H9 (cell line): ENCODE results near the gene MSMP. TPM values are rescaled to one million over a fixed set of nuclear protein-coding genes. Genes with fewer than 3 reads are reported as not detected.

Source experiments
- DNase-seq: peaks from one replicate; pipeline ENCODE4 v3.0.0-alpha.2; 2017
- H2AFZ ChIP-seq: one replicate; pipeline ENCODE4 v1.6.1; 2013; ENCODE audit warnings: mild to moderate bottlenecking, low read length, control low read depth, moderate library complexity
- H2AK5ac ChIP-seq: 2 replicates; pipeline ENCODE4 v1.6.1; 2013; ENCODE audit warnings: low read length, control low read depth, mixed read lengths; ENCODE audit not compliant: insufficient read length
- H2BK120ac ChIP-seq: one replicate; pipeline ENCODE4 v1.6.1; 2013; ENCODE audit warnings: low read depth, mild to moderate bottlenecking, low read length, control low read depth, inconsistent platforms; ENCODE audit not compliant: poor library complexity, severe bottlenecking
- H2BK12ac ChIP-seq: 2 replicates; pipeline ENCODE4 v1.6.1; 2013; ENCODE audit warnings: low read length, control low read depth, mixed read lengths, low read depth; ENCODE audit not compliant: insufficient read length
- H2BK15ac ChIP-seq: 2 replicates; pipeline ENCODE4 v1.6.1; 2013; ENCODE audit warnings: low read depth, low read length, control low read depth
- H2BK20ac ChIP-seq: one replicate; pipeline ENCODE4 v1.6.1; 2013; ENCODE audit warnings: low read depth, mild to moderate bottlenecking, low read length, control low read depth, inconsistent platforms; ENCODE audit not compliant: poor library complexity, severe bottlenecking
- H2BK5ac ChIP-seq: 2 replicates; pipeline ENCODE4 v1.6.1; 2013; ENCODE audit warnings: low read length, control low read depth, mixed read lengths; ENCODE audit not compliant: insufficient read length
- H3K14ac ChIP-seq: 2 replicates; pipeline ENCODE4 v1.6.1; 2013; ENCODE audit warnings: low read length, control low read depth; ENCODE audit not compliant: insufficient read depth
- H3K18ac ChIP-seq: 2 replicates; pipeline ENCODE4 v1.6.1; 2013; ENCODE audit warnings: low read depth, mild to moderate bottlenecking, mixed read lengths, low read length, control low read depth; ENCODE audit not compliant: insufficient read length
- H3K23ac ChIP-seq: 2 replicates; pipeline ENCODE4 v1.6.1; 2013; ENCODE audit warnings: low read length, control low read depth, mixed read lengths, low read depth; ENCODE audit not compliant: insufficient read length
- H3K23me2 ChIP-seq: 2 replicates; pipeline ENCODE4 v1.6.1; 2013; ENCODE audit warnings: low read depth, mild to moderate bottlenecking, mixed read lengths, low read length, control low read depth; ENCODE audit not compliant: insufficient read length, poor library complexity, severe bottlenecking
- H3K27ac ChIP-seq: 2 replicates; pipeline ENCODE4 v1.5.1; 2013; ENCODE audit warnings: low read length, control low read depth, mixed read lengths, low read depth; ENCODE audit not compliant: insufficient read length
- H3K27me3 ChIP-seq: 2 replicates; pipeline ENCODE4 v1.6.1; 2013; ENCODE audit warnings: low read length, control low read depth, inconsistent platforms; ENCODE audit not compliant: insufficient read depth
- H3K4ac ChIP-seq: 2 replicates; pipeline ENCODE4 v1.6.1; 2013; ENCODE audit warnings: low read depth, mild to moderate bottlenecking, control low read depth, inconsistent platforms, low read length, moderate library complexity
- H3K4me1 ChIP-seq: 2 replicates; pipeline ENCODE4 v1.6.1; 2013; ENCODE audit warnings: low read length, control low read depth, inconsistent platforms; ENCODE audit not compliant: insufficient read depth
- H3K4me2 ChIP-seq: 2 replicates; pipeline ENCODE4 v1.6.1; 2013; ENCODE audit warnings: low read length, control low read depth, mixed read lengths; ENCODE audit not compliant: insufficient read length, insufficient read depth
- H3K56ac ChIP-seq: 2 replicates; pipeline ENCODE4 v1.6.1; 2013; ENCODE audit warnings: low read depth, mild to moderate bottlenecking, mixed read lengths, low read length, control low read depth; ENCODE audit not compliant: insufficient read length
- H3K79me1 ChIP-seq: 2 replicates; pipeline ENCODE4 v1.6.1; 2013; ENCODE audit warnings: low read depth, mild to moderate bottlenecking, moderate library complexity, low read length, control low read depth, inconsistent platforms; ENCODE audit not compliant: insufficient read depth, poor library complexity, severe bottlenecking
- H3K79me2 ChIP-seq: 2 replicates; pipeline ENCODE4 v1.6.1; 2013; ENCODE audit warnings: low read length, control low read depth, inconsistent platforms; ENCODE audit not compliant: insufficient read depth
- H3K9ac ChIP-seq: 2 replicates; pipeline ENCODE4 v1.6.1; 2013; ENCODE audit warnings: low read length, control low read depth, mixed read lengths; ENCODE audit not compliant: insufficient read length; ENCODE audit errors: extremely low read depth
- H3K9me3 ChIP-seq: one replicate; pipeline ENCODE4 v1.6.1; 2013; ENCODE audit warnings: low read depth, low read length, inconsistent platforms; ENCODE audit not compliant: control insufficient read depth
- H3T11ph ChIP-seq: one replicate; pipeline ENCODE4 v1.6.1; 2013; ENCODE audit warnings: mild to moderate bottlenecking, low read length, control low read depth, inconsistent platforms
- H4K20me1 ChIP-seq: one replicate; pipeline ENCODE4 v1.6.1; 2013; ENCODE audit not compliant: control insufficient read depth, insufficient read length, insufficient read depth
- H4K5ac ChIP-seq: 2 replicates; pipeline ENCODE4 v1.6.1; 2013; ENCODE audit warnings: low read depth, mild to moderate bottlenecking, mixed read lengths, low read length, control low read depth; ENCODE audit not compliant: insufficient read length
- H4K8ac ChIP-seq: replicated peaks from 2 replicates; pipeline ENCODE4 v1.6.1; 2013; ENCODE audit warnings: low read length, control low read depth, mixed read lengths, low read depth; ENCODE audit not compliant: insufficient read length
- H4K91ac ChIP-seq: 2 replicates; pipeline ENCODE4 v1.6.1; 2013; ENCODE audit warnings: low read depth, mild to moderate bottlenecking, moderate library complexity, mixed read lengths, low read length, control low read depth; ENCODE audit not compliant: insufficient read length
- H3K27ac Mint-ChIP-seq, 3 experiments: 2 replicates in 2 of 3; 3 replicates in 1 of 3; pipeline ENCODE4 v1.8.0; 2020 to 2021; ENCODE audit warnings: mixed read lengths in 3 of 3, mild to moderate bottlenecking in 1 of 3, moderate library complexity in 1 of 3
- H3K27me3 Mint-ChIP-seq: 2 replicates; pipeline ENCODE4 v1.8.0; 2021; ENCODE audit warnings: low read depth, mild to moderate bottlenecking, moderate library complexity, mixed read lengths
- H3K36me3 Mint-ChIP-seq, 3 experiments: 2 replicates in 2 of 3; 3 replicates in 1 of 3; pipeline ENCODE4 v1.8.0; 2020 to 2021; ENCODE audit warnings: low read depth in 3 of 3, mixed read lengths in 3 of 3; ENCODE audit not compliant: insufficient read depth in 1 of 3
- H3K4me1 Mint-ChIP-seq, 2 experiments: 2 replicates each; pipeline ENCODE4 v1.8.0; 2020; ENCODE audit warnings: mixed read lengths in 2 of 2
- H3K4me3 Mint-ChIP-seq, 2 experiments: 2 replicates in 1 of 2; 3 replicates in 1 of 2; pipeline ENCODE4 v1.8.0; 2020 to 2021; ENCODE audit warnings: mild to moderate bottlenecking in 2 of 2, mixed read lengths in 2 of 2, moderate library complexity in 1 of 2
- H3K9me3 Mint-ChIP-seq, 2 experiments: 2 replicates in 1 of 2; 3 replicates in 1 of 2; pipeline ENCODE4 v1.8.0; 2020; ENCODE audit warnings: mild to moderate bottlenecking in 2 of 2, mixed read lengths in 2 of 2, moderate library complexity in 1 of 2
- WGBS: extraction: QIAGEN DNeasy Blood & Tissue Kit; methylation state at CpG from one replicate; pipeline ENCODE4 v1.1.7; 2013; ENCODE audit warnings: missing lambda C conversion rate, low lambda C conversion rate, mixed read lengths; ENCODE audit not compliant: insufficient read length; ENCODE audit errors: extremely low coverage; 5-methylcytosine and 5-hydroxymethylcytosine counted together
- long read RNA-seq: library from polyadenylated mRNA; unstranded; transcript quantifications from one replicate; pipeline ENCODE4 v2.0.0, GENCODE V29; 2020
- total RNA-seq: library from RNA; stranded (reverse); gene quantifications from 2 replicates; pipeline ENCODE4 v1.2.1, GENCODE V29; 2021
- TF ChIP-seq, protein P1 (sequence below): fragments of 200-600 bp; sonication (generic); conservative IDR thresholded peaks from 3 replicates; pipeline ENCODE4 v1.8.0; 2021; ENCODE audit warnings: antibody characterized with exemption, mild to moderate bottlenecking

Gene MSMP, protein sequence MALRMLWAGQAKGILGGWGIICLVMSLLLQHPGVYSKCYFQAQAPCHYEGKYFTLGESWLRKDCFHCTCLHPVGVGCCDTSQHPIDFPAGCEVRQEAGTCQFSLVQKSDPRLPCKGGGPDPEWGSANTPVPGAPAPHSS
- 0.83 and 0.97 TPM in 2 replicates for total RNA-seq
- long read RNA-seq, partial matches to known transcripts: 0 of 1 reads
- long read RNA-seq, other reads (novel, unspliced or antisense): 0 of 1 reads

DNA sequence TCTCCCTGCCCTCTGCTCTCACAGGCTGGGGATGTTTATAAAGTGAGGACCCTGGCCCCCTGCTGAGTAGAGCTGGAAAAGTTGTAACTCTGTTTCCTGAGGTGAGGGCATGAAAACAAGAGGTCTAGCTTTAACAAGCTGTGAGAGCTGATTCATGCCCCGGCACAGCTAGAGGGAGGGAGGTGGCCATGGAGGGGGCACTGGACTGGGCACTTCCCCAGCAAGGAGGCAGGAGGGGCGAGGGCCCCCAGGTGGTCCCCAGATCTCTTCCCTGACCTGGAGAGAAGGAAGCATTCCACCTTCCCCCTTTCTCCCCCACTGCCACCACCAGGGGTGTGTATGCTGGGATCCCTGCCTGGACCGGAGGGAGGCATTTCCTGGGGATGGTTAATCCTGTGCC lies at the start of gene MSMP:
TSS of gene MSMP (minus strand) at position 13 of the 400 bp plus-strand sequence. CDS start 147 bp downstream, outside the sequence.
- Histone ChIP-seq H3K79me2 (no peaks in the 10 kb centered on the region; the same call in 1 of the 2 replicates), H2BK12ac (no peak within 1 kb of the TSS), H3K27me3 (no peaks in the 10 kb centered on the region), H3T11ph (no peak within 1 kb of the TSS), H3K4me2 (no peak within 1 kb of the TSS), H3K23ac (no peak within 1 kb of the TSS), H2BK15ac (no peak within 1 kb of the TSS), H4K8ac (no peak within 1 kb of the TSS), H2AK5ac (no peak within 1 kb of the TSS), H3K9ac (no peak within 1 kb of the TSS), H3K9me3 (no peaks in the 10 kb centered on the region), H3K14ac (no peak within 1 kb of the TSS), H2BK120ac (no peak within 1 kb of the TSS), H3K4me1 (no peaks in the 10 kb centered on the region), H4K5ac (no peak within 1 kb of the TSS), H2BK5ac (no peak within 1 kb of the TSS), H3K56ac (no peak within 1 kb of the TSS), H3K18ac (no peak within 1 kb of the TSS), H4K91ac (no peak within 1 kb of the TSS), H3K23me2 (peaks cover 3% of the 10 kb centered on the region), H2AFZ (no peak within 1 kb of the TSS), H2BK20ac (no peak within 1 kb of the TSS), H4K20me1 (no peaks in the 10 kb centered on the region), H3K27ac (no peak within 1 kb of the TSS), H3K79me1 (peaks cover 5% of the 10 kb centered on the region), H3K4ac (no peak within 1 kb of the TSS)
- H3K27me3 Mint-ChIP-seq: no peaks in the 10 kb centered on the region
- no peak for DNase-seq
- H3K27ac Mint-ChIP-seq: no peak within 1 kb of the TSS
- H3K9me3 Mint-ChIP-seq: no peaks in the 10 kb centered on the region
- H3K4me1 Mint-ChIP-seq: peaks cover 23% of the 10 kb centered on the region in 2 experiments
- no peak within 1 kb of the TSS; a peak in 2 of 5 replicates for H3K4me3 Mint-ChIP-seq
- TF ChIP-seq, protein P1, sequence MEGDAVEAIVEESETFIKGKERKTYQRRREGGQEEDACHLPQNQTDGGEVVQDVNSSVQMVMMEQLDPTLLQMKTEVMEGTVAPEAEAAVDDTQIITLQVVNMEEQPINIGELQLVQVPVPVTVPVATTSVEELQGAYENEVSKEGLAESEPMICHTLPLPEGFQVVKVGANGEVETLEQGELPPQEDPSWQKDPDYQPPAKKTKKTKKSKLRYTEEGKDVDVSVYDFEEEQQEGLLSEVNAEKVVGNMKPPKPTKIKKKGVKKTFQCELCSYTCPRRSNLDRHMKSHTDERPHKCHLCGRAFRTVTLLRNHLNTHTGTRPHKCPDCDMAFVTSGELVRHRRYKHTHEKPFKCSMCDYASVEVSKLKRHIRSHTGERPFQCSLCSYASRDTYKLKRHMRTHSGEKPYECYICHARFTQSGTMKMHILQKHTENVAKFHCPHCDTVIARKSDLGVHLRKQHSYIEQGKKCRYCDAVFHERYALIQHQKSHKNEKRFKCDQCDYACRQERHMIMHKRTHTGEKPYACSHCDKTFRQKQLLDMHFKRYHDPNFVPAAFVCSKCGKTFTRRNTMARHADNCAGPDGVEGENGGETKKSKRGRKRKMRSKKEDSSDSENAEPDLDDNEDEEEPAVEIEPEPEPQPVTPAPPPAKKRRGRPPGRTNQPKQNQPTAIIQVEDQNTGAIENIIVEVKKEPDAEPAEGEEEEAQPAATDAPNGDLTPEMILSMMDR: no peak
- H3K36me3 Mint-ChIP-seq: peaks cover 19 to 37% (median 36%) of the 10 kb centered on the region in 3 experiments; a peak in 6 of 7 replicates
- whole genome bisulfite sequencing: no CpG with 5 or more reads among the region's 3 CpGs
